C4-2B (cell line): ENCODE results near the gene GRK6.

Experiments used
- CTCF ChIP-seq: fragments of 450-650 bp; conservative IDR thresholded peaks from 2 replicates; pipeline ENCODE4 v1.5.1; 2017; ENCODE audit warnings: mild to moderate bottlenecking
- ZFX ChIP-seq: fragments of 450-650 bp; IDR thresholded peaks from 2 replicates; pipeline ENCODE4 v1.6.1; 2017

GRCh38 chr5:177444106-177445051, 17.9 kb downstream of the GRK6 start:
- TF ChIP-seq CTCF (no peak), ZFX (no peak)
